ENCODE data around the gene PSMB10.

Gene PSMB10

GRCh38 chr16:67884684-67885083 is 52.0 kb downstream of the PSMB10 start, which contains the start of gene NRN1L:
NRN1L (plus strand) TSS chr16:67884885; CDS start chr16:67884904, 19 bp downstream.
- TF ChIP-seq, protein P1, sequence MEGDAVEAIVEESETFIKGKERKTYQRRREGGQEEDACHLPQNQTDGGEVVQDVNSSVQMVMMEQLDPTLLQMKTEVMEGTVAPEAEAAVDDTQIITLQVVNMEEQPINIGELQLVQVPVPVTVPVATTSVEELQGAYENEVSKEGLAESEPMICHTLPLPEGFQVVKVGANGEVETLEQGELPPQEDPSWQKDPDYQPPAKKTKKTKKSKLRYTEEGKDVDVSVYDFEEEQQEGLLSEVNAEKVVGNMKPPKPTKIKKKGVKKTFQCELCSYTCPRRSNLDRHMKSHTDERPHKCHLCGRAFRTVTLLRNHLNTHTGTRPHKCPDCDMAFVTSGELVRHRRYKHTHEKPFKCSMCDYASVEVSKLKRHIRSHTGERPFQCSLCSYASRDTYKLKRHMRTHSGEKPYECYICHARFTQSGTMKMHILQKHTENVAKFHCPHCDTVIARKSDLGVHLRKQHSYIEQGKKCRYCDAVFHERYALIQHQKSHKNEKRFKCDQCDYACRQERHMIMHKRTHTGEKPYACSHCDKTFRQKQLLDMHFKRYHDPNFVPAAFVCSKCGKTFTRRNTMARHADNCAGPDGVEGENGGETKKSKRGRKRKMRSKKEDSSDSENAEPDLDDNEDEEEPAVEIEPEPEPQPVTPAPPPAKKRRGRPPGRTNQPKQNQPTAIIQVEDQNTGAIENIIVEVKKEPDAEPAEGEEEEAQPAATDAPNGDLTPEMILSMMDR (IDR thresholded peaks at IDR 0.05) = no peak

All from LNCAP (cell line).